Transverse colon (tissue), 4 donors: ENCODE data around the gene SLC35F6. TPM values are rescaled to one million over a fixed set of nuclear protein-coding genes. Genes with fewer than 3 reads are reported as not detected.

Experiments used
- DNase-seq: peaks from one replicate; pipeline ENCODE4 v3.0.0-alpha.2; 2019
- H3K27ac ChIP-seq, 4 donors: fragments of 200-600 bp; sonication (generic); 2 replicates each; pipeline ENCODE4 v1.5.1; 2016 to 2018; ENCODE audit warnings: inconsistent platforms in 4 of 4
- H3K27me3 ChIP-seq: fragments of 200-600 bp; sonication (generic); 2 replicates; pipeline ENCODE4 v1.5.1; 2017; ENCODE audit warnings: inconsistent platforms
- H3K36me3 ChIP-seq, 4 donors: fragments of 200-600 bp; sonication (generic); 2 replicates each; pipeline ENCODE4 v1.5.1; 2017 to 2019; ENCODE audit warnings: inconsistent platforms in 4 of 4
- H3K4me1 ChIP-seq, 4 donors: fragments of 200-600 bp; sonication (generic); 2 replicates each; pipeline ENCODE4 v1.5.1; 2017 to 2020; ENCODE audit warnings: inconsistent platforms in 4 of 4
- H3K4me3 ChIP-seq, 4 donors: fragments of 200-600 bp; sonication (generic); 1 replicate in 1 of 4; 2 replicates in 3 of 4; pipeline versions ENCODE4 v1.5.1 to v1.6.1; 2017 to 2019; ENCODE audit warnings: inconsistent platforms in 4 of 4
- H3K9me3 ChIP-seq, 2 donors: fragments of 200-600 bp; sonication (generic); 2 replicates each; pipeline ENCODE4 v1.5.1; 2017 to 2019; ENCODE audit warnings: inconsistent platforms in 2 of 2
- EP300 ChIP-seq: sonication (generic); formaldehyde crosslinking; IDR thresholded peaks from one replicate; pipeline ENCODE4 v1.6.1; 2017; ENCODE audit warnings: antibody characterized with exemption, low read depth
- POLR2A ChIP-seq: fragments of 450-650 bp; IDR thresholded peaks from one replicate; pipeline ENCODE4 v1.6.1; 2016; ENCODE audit warnings: antibody characterized with exemption, mild to moderate bottlenecking, moderate library complexity
- POLR2AphosphoS5 ChIP-seq, 3 donors: sonication (generic); formaldehyde crosslinking; IDR thresholded peaks; one replicate each; pipeline ENCODE4 v1.6.1; 2016; ENCODE audit warnings: antibody characterized with exemption in 3 of 3
- WGBS, 2 donors: methylation state at CpG; one replicate each; pipeline ENCODE4 v1.1.5; 2018; ENCODE audit warnings: low coverage in 1 of 2; 5-methylcytosine and 5-hydroxymethylcytosine counted together
- in situ Hi-C, 4 donors: fragments of 200-750 bp; cut with MboI; loops; one replicate each; pipeline versions ENCODE4 v1.15.0 to v1.15.1; 2017; ENCODE audit warnings: low sequenced_read_pairs in 3 of 4, low pct_ligation_motif_present in 1 of 4, low pct_unique_long_range_greater_than_20kb in 1 of 4
- intact Hi-C: fragments of 100-400 bp; cut with DNase I; formaldehyde crosslinking; loops from one replicate; pipeline ENCODE4 v1.15.1; 2023; ENCODE audit warnings: low total_unique reads
- total RNA-seq, 4 donors: library from RNA; depleted of rRNA; stranded (reverse); fragments of >200 nt; gene quantifications; one replicate each; pipeline ENCODE4 v1.1.0, GENCODE V29; 2016
- TF ChIP-seq, protein P1 (sequence below), 5 experiments: fragments of 200-600 bp in 3 of 5; fragments of 450-650 bp in 2 of 5; sonication (generic) in 3 of 5; IDR thresholded peaks; 1 replicate in 2 of 5; 2 replicates in 3 of 5; pipeline ENCODE4 v1.5.1; 2016 to 2017; ENCODE audit warnings: antibody characterized with exemption in 5 of 5, inconsistent platforms in 3 of 5, mild to moderate bottlenecking in 2 of 5, moderate library complexity in 1 of 5

Gene SLC35F6
- total RNA-seq, 4 donors from 2014 or later, result 23.3 to 36.3 (median 33.3) TPM

DNA sequence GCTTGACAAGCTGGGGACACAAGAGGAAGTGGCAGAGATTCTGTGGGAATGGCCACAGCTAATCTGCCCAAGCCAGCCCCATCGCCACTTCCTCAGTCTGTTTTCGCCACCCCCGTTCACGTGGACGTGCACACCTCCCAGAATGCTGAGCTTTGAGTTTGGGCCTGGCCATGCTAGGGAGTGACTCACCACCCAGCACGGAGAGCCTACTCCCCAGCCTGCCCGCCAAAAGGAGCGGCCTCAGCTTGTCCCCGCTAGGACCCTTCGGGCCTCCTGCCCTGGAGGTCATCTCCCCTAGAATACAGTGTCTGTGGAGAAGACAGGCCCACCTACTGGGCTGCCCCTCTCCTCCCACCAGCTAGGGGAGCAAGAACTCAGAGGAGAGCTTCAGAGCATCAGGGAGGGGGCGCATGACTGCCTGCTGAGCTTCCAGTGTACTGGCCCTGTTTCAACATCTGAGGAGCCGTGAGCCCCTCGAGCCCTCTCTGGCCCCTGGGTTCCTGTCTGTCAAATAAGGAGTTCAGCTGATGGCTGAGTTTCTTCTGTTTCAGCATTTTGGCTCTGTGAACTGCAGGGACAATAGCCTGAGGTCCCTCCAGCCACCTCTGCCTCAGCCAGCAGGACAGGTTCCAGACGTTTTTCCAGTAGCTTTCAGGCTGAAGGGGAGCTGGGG lies 5.1 kb downstream of the SLC35F6 start:
- H3K9me3 ChIP-seq, result no peaks in the 10 kb centered on the region
- no peaks in the 10 kb centered on the region for H3K27me3 ChIP-seq
- H3K4me1 ChIP-seq, result peaks cover 35 to 84% (median 48%) of the 10 kb centered on the region in 4 donors
- no peaks in the 10 kb centered on the region for H3K36me3 ChIP-seq
- no peak overlapping the region for H3K4me3 ChIP-seq
- DNase-seq, result peak; percentile 70
- in situ Hi-C loops (no loop called here), intact Hi-C loops (no loop called here)
- peak overlapping the region; percentile 30 to 88 (median 82) for H3K27ac ChIP-seq
- TF ChIP-seq POLR2AphosphoS5 (IDR thresholded peaks at IDR 0.05) (peak; percentile 19 to 40 (median 36)), EP300 (no peak), POLR2A (peak; percentile 26)
- TF ChIP-seq, protein P1, sequence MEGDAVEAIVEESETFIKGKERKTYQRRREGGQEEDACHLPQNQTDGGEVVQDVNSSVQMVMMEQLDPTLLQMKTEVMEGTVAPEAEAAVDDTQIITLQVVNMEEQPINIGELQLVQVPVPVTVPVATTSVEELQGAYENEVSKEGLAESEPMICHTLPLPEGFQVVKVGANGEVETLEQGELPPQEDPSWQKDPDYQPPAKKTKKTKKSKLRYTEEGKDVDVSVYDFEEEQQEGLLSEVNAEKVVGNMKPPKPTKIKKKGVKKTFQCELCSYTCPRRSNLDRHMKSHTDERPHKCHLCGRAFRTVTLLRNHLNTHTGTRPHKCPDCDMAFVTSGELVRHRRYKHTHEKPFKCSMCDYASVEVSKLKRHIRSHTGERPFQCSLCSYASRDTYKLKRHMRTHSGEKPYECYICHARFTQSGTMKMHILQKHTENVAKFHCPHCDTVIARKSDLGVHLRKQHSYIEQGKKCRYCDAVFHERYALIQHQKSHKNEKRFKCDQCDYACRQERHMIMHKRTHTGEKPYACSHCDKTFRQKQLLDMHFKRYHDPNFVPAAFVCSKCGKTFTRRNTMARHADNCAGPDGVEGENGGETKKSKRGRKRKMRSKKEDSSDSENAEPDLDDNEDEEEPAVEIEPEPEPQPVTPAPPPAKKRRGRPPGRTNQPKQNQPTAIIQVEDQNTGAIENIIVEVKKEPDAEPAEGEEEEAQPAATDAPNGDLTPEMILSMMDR (IDR thresholded peaks at IDR 0.05), result no peak
- WGBS, 2 donors, result 72% methylated on average over 12 of the region's 14 CpGs; no CpG with 5 or more reads in 1 of the 2 donors

- Histone ChIP-seq H3K9me3 (no peaks in the 10 kb centered on the region), H3K27me3 (no peaks in the 10 kb centered on the region), H3K4me1 (peaks cover 28 to 71% (median 32%) of the 10 kb centered on the region in 4 donors), H3K4me3 (no peak overlapping the region), H3K36me3 (peaks cover 0 to 7% (median 1%) of the 10 kb centered on the region in 4 donors), H3K27ac (peak overlapping the region; percentile 80 to 88 (median 84))
- TF ChIP-seq EP300 (no peak), POLR2AphosphoS5 (IDR thresholded peaks at IDR 0.05) (peak in 1 of 3 donors; percentile 18), POLR2A (no peak)
- TF ChIP-seq, protein P1 (IDR thresholded peaks at IDR 0.05), result peak; percentile 15 to 41 (median 27)
- intact Hi-C loops, result no loop called here
- in situ Hi-C loops, result no loop called here
- 86% methylated on average over 5 of the region's 6 CpGs; no CpG with 5 or more reads in 1 of the 2 donors for WGBS, 2 donors
- DNase-seq, result peak; percentile 63
Observed at GRCh38 chr2:26770986-26771586, 7.0 kb downstream of the SLC35F6 start.

DNA sequence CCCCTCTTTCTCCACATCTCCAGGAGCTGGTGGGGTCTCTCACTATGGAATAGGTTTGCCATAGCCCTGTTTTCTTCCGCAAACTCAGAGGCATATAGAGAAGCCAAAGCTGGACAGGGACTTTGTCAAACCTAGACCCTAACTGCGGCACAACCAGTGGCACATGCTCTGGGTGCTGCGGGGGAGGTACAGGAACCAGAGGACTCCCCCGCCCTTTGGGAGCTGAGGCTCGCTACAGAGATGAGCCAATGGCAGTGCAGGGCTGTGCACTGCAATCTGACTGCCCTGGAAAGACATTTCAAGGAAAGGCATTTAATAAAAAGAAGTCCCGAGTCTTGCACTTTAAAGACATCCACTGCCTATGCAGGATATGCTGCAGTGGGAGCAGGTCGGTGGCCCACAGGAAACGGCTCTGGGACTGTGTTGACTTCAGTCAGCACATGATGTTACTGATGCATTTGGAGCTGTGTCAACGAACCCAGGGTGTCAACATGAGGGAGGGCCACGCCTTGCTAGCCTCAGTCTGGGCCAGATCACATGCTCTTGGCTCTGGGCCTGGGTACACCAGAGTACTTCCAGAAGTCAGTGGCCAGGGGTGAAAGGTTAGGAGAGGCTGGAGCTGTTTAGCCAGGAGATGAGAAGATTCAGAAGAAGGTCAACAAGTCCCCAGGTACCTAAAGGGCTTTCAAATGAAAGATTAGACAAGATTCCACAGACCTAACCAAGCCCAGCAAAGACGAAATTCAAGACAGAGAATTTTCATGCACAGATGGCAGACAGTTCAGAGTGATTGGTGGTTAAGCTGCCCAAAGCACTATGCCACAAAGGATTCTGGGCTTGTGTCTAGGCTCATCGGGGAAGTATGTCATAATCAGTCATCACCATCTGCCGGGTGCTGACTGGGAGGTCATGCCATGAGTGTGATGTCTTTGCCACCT lies 8.2 kb downstream of the SLC35F6 start:
- Histone ChIP-seq H3K4me3 (no peak overlapping the region), H3K4me1 (peaks cover 26 to 58% (median 30%) of the 10 kb centered on the region in 4 donors), H3K27me3 (no peaks in the 10 kb centered on the region), H3K27ac (peak overlapping the region; percentile 80 to 88 (median 84)), H3K9me3 (no peaks in the 10 kb centered on the region), H3K36me3 (peaks cover 0 to 14% (median 6%) of the 10 kb centered on the region in 4 donors)
- intact Hi-C loops, result no loop called here
- peak; percentile 92 for DNase-seq
- 30 to 50% methylated on average over 2 to 13 of the region's 13 CpGs for WGBS, 2 donors
- TF ChIP-seq POLR2A, result peak; percentile 45
- peak; percentile 73 to 91 (median 86) for TF ChIP-seq POLR2AphosphoS5 (IDR thresholded peaks at IDR 0.05)
- TF ChIP-seq EP300, result peak; percentile 29
- TF ChIP-seq, protein P1 (IDR thresholded peaks at IDR 0.05), result no peak
- in situ Hi-C loops, result no loop called here
